ENCODE results near the gene SAXO1.

- TF ChIP-seq MAX (IDR thresholded peaks at IDR 0.05), result no peak
- no peak for TF ChIP-seq JUND (IDR thresholded peaks at IDR 0.05)
- TF ChIP-seq ATF3 (IDR thresholded peaks at IDR 0.05), result no peak
- TF ChIP-seq CTCF (IDR thresholded peaks at IDR 0.05; ENCODE audit: low read depth, low read length, missing input control), result no peak
- no peak for TF ChIP-seq FOXA1 (IDR thresholded peaks at IDR 0.05)
- TF ChIP-seq REST (IDR thresholded peaks at IDR 0.05), result no peak
- no peak for TF ChIP-seq RAD21 (IDR thresholded peaks at IDR 0.05)
- TF ChIP-seq SP1 (IDR thresholded peaks at IDR 0.05), result no peak
- no peak for TF ChIP-seq YY1 (IDR thresholded peaks at IDR 0.05)
Observed at GRCh38 chr9:19033015-19033414, at the start of gene SAXO1.
